HepG2 (cell line): ENCODE results near the gene PSMA2. TPM values are rescaled to one million over a fixed set of nuclear protein-coding genes. Genes with fewer than 3 reads are reported as not detected.
A peak's percentile ranks its signal among the peaks of the same experiment; 100 is the strongest.

ENCODE experiments used
- ASH2L ChIP-seq: fragments of 300-600, 200-600 bp; sonication (generic); IDR thresholded peaks from 2 replicates; pipeline ENCODE4 v1.7.0; 2017; ENCODE audit warnings: low read depth, mild to moderate bottlenecking, moderate library complexity, mixed read lengths, low read length; ENCODE audit not compliant: insufficient read length
- CAMTA2 ChIP-seq: sonication (generic); formaldehyde crosslinking; IDR thresholded peaks from 2 replicates; pipeline ENCODE4 v1.4.0; 2020; ENCODE audit warnings: mild to moderate bottlenecking, missing genetic modification reagents, borderline replicate concordance
- CEBPB ChIP-seq: IDR thresholded peaks from 2 replicates; pipeline ENCODE4 v1.6.1; 2011; ENCODE audit warnings: low read depth, low read length, improper control_type of control experiment, borderline replicate concordance
- DZIP1 ChIP-seq: sonication (generic); formaldehyde crosslinking; IDR thresholded peaks from 2 replicates; pipeline ENCODE4 v1.5.0; 2020; ENCODE audit warnings: mild to moderate bottlenecking, missing genetic modification reagents
- ELF1 ChIP-seq: sonication (generic); formaldehyde crosslinking; IDR thresholded peaks from 2 replicates; pipeline ENCODE4 v1.4.0; 2020; ENCODE audit warnings: missing genetic modification reagents
- KLF6 ChIP-seq: IDR thresholded peaks from 2 replicates; pipeline ENCODE4 v1.8.0; 2016; ENCODE audit warnings: missing biosample characterization, missing genetic modification reagents
- MATR3 ChIP-seq: sonication (generic); formaldehyde crosslinking; IDR thresholded peaks from 2 replicates; pipeline ENCODE4 v1.4.0; 2020; ENCODE audit warnings: missing genetic modification reagents
- PRDM4 ChIP-seq: sonication (generic); formaldehyde crosslinking; IDR thresholded peaks from 2 replicates; pipeline ENCODE4 v1.9.0; 2021; ENCODE audit warnings: missing genetic modification reagents, borderline replicate concordance
- RCOR2 ChIP-seq: IDR thresholded peaks from 2 replicates; pipeline ENCODE4 v1.6.1; 2016; ENCODE audit warnings: missing biosample characterization, missing genetic modification reagents
- SMARCC2 ChIP-seq: fragments of 450-650 bp; IDR thresholded peaks from 2 replicates; pipeline ENCODE4 v1.6.1; 2017; ENCODE audit warnings: antibody characterized with exemption, mild to moderate bottlenecking
- TCF7L2 ChIP-seq: IDR thresholded peaks from 2 replicates; pipeline ENCODE4 v1.6.1; 2011; ENCODE audit warnings: mild to moderate bottlenecking, low read depth, low read length, moderate library complexity
- ZNF282 ChIP-seq: fragments of 450-650 bp; IDR thresholded peaks from 2 replicates; pipeline ENCODE4 v1.6.1; 2018; ENCODE audit not compliant: partially characterized antibody
- ZNF460 ChIP-seq: sonication (generic); formaldehyde crosslinking; IDR thresholded peaks from 2 replicates; pipeline ENCODE4 v1.5.1; 2020; ENCODE audit warnings: missing genetic modification reagents, mild to moderate bottlenecking, borderline replicate concordance
- ZNF616 ChIP-seq: sonication (generic); formaldehyde crosslinking; IDR thresholded peaks from 2 replicates; pipeline ENCODE4 v1.5.0; 2020; ENCODE audit warnings: low read depth, mild to moderate bottlenecking, missing genetic modification reagents
- ZNF687 ChIP-seq: sonication (generic); formaldehyde crosslinking; IDR thresholded peaks from 2 replicates; pipeline ENCODE4 v1.5.1; 2020; ENCODE audit warnings: mild to moderate bottlenecking, missing genetic modification reagents, moderate library complexity
- polyA plus RNA-seq, 8 experiments: library from polyadenylated mRNA; depleted of rRNA in 3 of 8; stranded (reverse) in 7 of 8; unstranded in 1 of 8; fragments of >200 nt; fragmentation: Illumina TruSeq in 4 of 8; extraction: Trizol in 4 of 8; gene quantifications; 2 replicates each; pipeline versions ENCODE4 v1.2.1 to v1.2.3, GENCODE V29; 2011 to 2016; ENCODE audit warnings: low read depth in 4 of 8, missing spikeins in 1 of 8, mixed read lengths in 1 of 8; ENCODE audit not compliant: insufficient read depth in 1 of 8
- total RNA-seq, 5 experiments: library from RNA; depleted of rRNA; stranded (reverse); fragments of >200 nt; fragmentation: Illumina TruSeq; extraction: Trizol; gene quantifications; 2 replicates each; pipeline ENCODE4 v1.2.3, GENCODE V29; 2016; ENCODE audit warnings: low read depth in 1 of 5
- TF ChIP-seq, protein P1 (sequence below): sonication (generic); formaldehyde crosslinking; IDR thresholded peaks from 2 replicates; pipeline ENCODE4 v1.8.1; 2023; ENCODE audit warnings: missing genetic modification reagents, inconsistent platforms, borderline replicate concordance

PSMA2 gene
- total and polyA plus RNA-seq, 2 of the 13 experiments (the other 11 are each of a cell fraction or from before 2014, with no cell fraction given) = 125 to 266 TPM

- TF ChIP-seq, protein P1, sequence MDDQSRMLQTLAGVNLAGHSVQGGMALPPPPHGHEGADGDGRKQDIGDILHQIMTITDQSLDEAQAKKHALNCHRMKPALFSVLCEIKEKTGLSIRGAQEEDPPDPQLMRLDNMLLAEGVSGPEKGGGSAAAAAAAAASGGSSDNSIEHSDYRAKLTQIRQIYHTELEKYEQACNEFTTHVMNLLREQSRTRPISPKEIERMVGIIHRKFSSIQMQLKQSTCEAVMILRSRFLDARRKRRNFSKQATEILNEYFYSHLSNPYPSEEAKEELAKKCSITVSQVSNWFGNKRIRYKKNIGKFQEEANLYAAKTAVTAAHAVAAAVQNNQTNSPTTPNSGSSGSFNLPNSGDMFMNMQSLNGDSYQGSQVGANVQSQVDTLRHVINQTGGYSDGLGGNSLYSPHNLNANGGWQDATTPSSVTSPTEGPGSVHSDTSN (CRISPR knock-in tag) = no peak
- TF ChIP-seq KLF6 (CRISPR knock-in tag) (peak; percentile 85; the same call in 1 of the 2 replicates), DZIP1 (no peak), MATR3 (no peak), TCF7L2 (no peak), ELF1 (CRISPR knock-in tag) (peak; percentile 67), ZNF282 (no peak), SMARCC2 (no peak), PRDM4 (CRISPR knock-in tag) (no peak), ZNF687 (CRISPR knock-in tag) (peak; percentile 82), ASH2L (peak; percentile 95), CAMTA2 (CRISPR knock-in tag) (peak; percentile 94), RCOR2 (no peak), CEBPB (no peak), ZNF460 (CRISPR knock-in tag) (no peak), ZNF616 (CRISPR knock-in tag) (no peak)
These were observed at the start of gene PSMA2, which contains the start of gene MRPL32 (continued) for GRCh38 chr7:42931834-42932651.
